DND-41 (cell line): ENCODE data around the gene RNF34.
"Not testable (repeated sequence)": the region's sequence is repeated elsewhere in the genome, so short reads cannot be mapped to it uniquely, and the experiment has no call there.

Experiments used
- ATAC-seq: fragments of 200-7000 bp; cut with Tn5 transposase; 3 replicates; pipeline ENCODE4 v1.9.1; 2021; ENCODE audit warnings: low read depth; ENCODE audit not compliant: insufficient read depth
- DNase-seq: peaks from one replicate; pipeline ENCODE4 v3.0.0-alpha.2; 2020
- H2AFZ ChIP-seq: 2 replicates; pipeline ENCODE4 v1.6.0; 2012; ENCODE audit warnings: low read depth, low read length
- H3K27ac ChIP-seq: 2 replicates; pipeline ENCODE4 v1.5.1; 2012; ENCODE audit warnings: low read length, inconsistent platforms
- H3K27me3 ChIP-seq: fragments of 200-600 bp; sonication (generic); 2 replicates; pipeline ENCODE4 v1.6.0; 2012; ENCODE audit warnings: low read length, mild to moderate bottlenecking, inconsistent platforms; ENCODE audit not compliant: insufficient read depth, poor library complexity
- H3K36me3 ChIP-seq: 2 replicates; pipeline ENCODE4 v1.5.1; 2012; ENCODE audit warnings: low read length, inconsistent platforms; ENCODE audit not compliant: insufficient read depth
- H3K4me1 ChIP-seq: 2 replicates; pipeline ENCODE4 v1.5.1; 2012; ENCODE audit warnings: mild to moderate bottlenecking, low read length; ENCODE audit not compliant: insufficient read depth
- H3K4me2 ChIP-seq: 2 replicates; pipeline ENCODE4 v1.6.0; 2012; ENCODE audit warnings: mild to moderate bottlenecking, moderate library complexity, low read length, inconsistent platforms; ENCODE audit not compliant: insufficient read depth
- H3K4me3 ChIP-seq, 2 experiments: fragments of 200-600 bp in 1 of 2; shearing (Covaris generic) in 1 of 2; 2 replicates each; pipeline ENCODE4 v1.5.1; 2012 to 2016; ENCODE audit warnings: inconsistent platforms in 2 of 2, low read length in 2 of 2, mild to moderate bottlenecking in 2 of 2, low read depth in 1 of 2, moderate library complexity in 1 of 2
- H3K79me2 ChIP-seq: 2 replicates; pipeline ENCODE4 v1.6.0; 2012; ENCODE audit warnings: low read length, inconsistent platforms; ENCODE audit not compliant: insufficient read depth
- H3K9ac ChIP-seq: 2 replicates; pipeline ENCODE4 v1.6.0; 2012; ENCODE audit warnings: low read depth, mild to moderate bottlenecking, inconsistent platforms, low read length, moderate library complexity
- H3K9me3 ChIP-seq: 2 replicates; pipeline ENCODE4 v1.5.1; 2012; ENCODE audit warnings: low read length, moderate library complexity, mild to moderate bottlenecking, inconsistent platforms; ENCODE audit not compliant: insufficient read depth, severe bottlenecking
- H4K20me1 ChIP-seq: 2 replicates; pipeline ENCODE4 v1.6.0; 2012; ENCODE audit warnings: low read length; ENCODE audit not compliant: insufficient read depth
- CTCF ChIP-seq: IDR thresholded peaks from 2 replicates; pipeline ENCODE4 v1.5.1; 2012; ENCODE audit warnings: borderline replicate concordance, low read length, moderate library complexity, mild to moderate bottlenecking; ENCODE audit not compliant: poor library complexity, severe bottlenecking; ENCODE audit errors: extremely low read depth
- EZH2 ChIP-seq: IDR thresholded peaks from 3 replicates; pipeline ENCODE4 v1.6.1; 2012; ENCODE audit warnings: borderline replicate concordance, low read depth, mild to moderate bottlenecking, moderate library complexity, low read length, inconsistent platforms; ENCODE audit not compliant: severe bottlenecking

RNF34 gene

GRCh38 chr12:121383601-121384021 lies 16.3 kb upstream of the RNF34 start:
- H4K20me1 ChIP-seq = no peaks in the 10 kb centered on the region
- DNase-seq = no peak
- H3K27me3 ChIP-seq = no peaks in the 10 kb centered on the region
- TF ChIP-seq CTCF = peak; percentile 33
- TF ChIP-seq EZH2 = no peak
- H3K4me3 ChIP-seq = no peak overlapping the region
- no peak overlapping the region for H3K4me2 ChIP-seq
- H3K9me3 ChIP-seq = no peaks in the 10 kb centered on the region
- no peaks in the 10 kb centered on the region for H3K4me1 ChIP-seq
- no peak overlapping the region for H3K9ac ChIP-seq
- H3K36me3 ChIP-seq = no peaks in the 10 kb centered on the region
- ATAC-seq = no peak
- no peaks in the 10 kb centered on the region for H3K79me2 ChIP-seq
- H2AFZ ChIP-seq = no peak overlapping the region
- no peak overlapping the region for H3K27ac ChIP-seq

- H3K79me2 ChIP-seq, H3K27ac ChIP-seq, H2AFZ ChIP-seq, H3K9ac ChIP-seq, ATAC-seq, H3K4me2 ChIP-seq, H3K9me3 ChIP-seq, H3K4me3 ChIP-seq, DNase-seq, H4K20me1 ChIP-seq, H3K4me1 ChIP-seq, H3K27me3 ChIP-seq, H3K36me3 ChIP-seq: not testable (repeated sequence)
These were observed 15.0 kb upstream of the RNF34 start for GRCh38 chr12:121384891-121385290.

- Histone ChIP-seq H3K36me3 (no peaks in the 10 kb centered on the region), H3K4me3 (no peak overlapping the region), H3K4me2 (no peak overlapping the region), H3K4me1 (peaks cover 10% of the 10 kb centered on the region), H3K27me3 (no peaks in the 10 kb centered on the region), H2AFZ (peak overlapping the region; percentile 7; the same call in 1 of the 2 replicates), H3K9me3 (no peaks in the 10 kb centered on the region), H3K9ac (no peak overlapping the region), H3K27ac (no peak overlapping the region), H4K20me1 (no peaks in the 10 kb centered on the region), H3K79me2 (no peaks in the 10 kb centered on the region)
- ATAC-seq (no peak), DNase-seq (no peak)
- no peak for TF ChIP-seq CTCF
- TF ChIP-seq EZH2 = no peak
These were observed 11.4 kb upstream of the RNF34 start for GRCh38 chr12:121388421-121388981.

- TF ChIP-seq CTCF = no peak
- no peak for ATAC-seq
These were observed 9.1 kb upstream of the RNF34 start for GRCh38 chr12:121390856-121391255.

More at GRCh38 chr12:121390856-121391255, 9.1 kb upstream of the RNF34 start:
- Histone ChIP-seq H3K4me2 (no peak overlapping the region), H3K9ac (no peak overlapping the region), H4K20me1 (no peaks in the 10 kb centered on the region), H3K79me2 (no peaks in the 10 kb centered on the region), H3K4me3 (no peak overlapping the region), H3K27ac (no peak overlapping the region), H3K4me1 (peaks cover 10% of the 10 kb centered on the region), H3K9me3 (no peaks in the 10 kb centered on the region), H2AFZ (no peak overlapping the region), H3K36me3 (no peaks in the 10 kb centered on the region), H3K27me3 (no peaks in the 10 kb centered on the region)
- no peak for DNase-seq
